Measurements from ENCODE around the gene EPX.

EPX gene

DNA sequence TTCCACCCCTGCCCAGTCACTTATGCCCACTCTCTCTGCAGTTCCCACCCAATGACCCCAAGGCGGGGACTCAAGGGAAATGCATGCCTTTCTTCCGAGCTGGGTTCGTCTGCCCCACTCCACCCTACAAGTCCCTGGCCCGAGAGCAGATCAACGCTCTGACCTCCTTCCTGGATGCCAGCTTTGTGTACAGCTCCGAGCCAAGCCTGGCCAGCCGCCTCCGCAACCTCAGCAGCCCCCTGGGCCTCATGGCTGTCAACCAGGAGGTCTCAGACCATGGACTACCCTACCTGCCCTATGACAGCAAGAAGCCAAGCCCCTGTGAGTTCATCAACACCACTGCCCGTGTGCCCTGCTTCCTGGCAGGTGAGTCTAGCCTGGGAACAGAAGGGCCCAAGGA, 59.6 kb downstream of the EPX start:
- DNase-seq (ENCODE audit: low read depth), result no peak

DNA sequence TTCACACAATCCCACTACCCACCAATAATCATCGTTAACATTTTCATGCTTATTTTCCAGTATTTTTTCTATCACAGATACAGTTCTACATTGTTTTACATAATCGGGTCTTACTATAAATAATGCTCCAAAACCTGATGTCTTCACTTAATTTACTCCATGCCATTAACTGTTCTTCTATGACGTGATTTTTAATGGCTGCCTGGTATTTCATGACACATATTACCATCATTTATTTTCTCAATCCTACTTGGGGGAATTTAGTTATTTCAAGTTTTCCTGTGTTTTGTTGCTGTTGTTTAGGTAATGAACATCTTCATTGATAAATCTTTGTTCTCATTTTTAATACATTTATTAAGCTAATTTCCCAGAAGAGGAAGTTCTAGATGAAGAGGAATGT, 60.6 kb downstream of the EPX start:
- DNase-seq (ENCODE audit: low read depth), result no peak

All from fibroblast of gingiva (primary cell).